GM12891 (cell line): Measurements from ENCODE around the gene TMEM184A.
"Not testable (repeated sequence)": the region's sequence is repeated elsewhere in the genome, so short reads cannot be mapped to it uniquely, and the experiment has no call there.

Experiments used
- DNase-seq: peaks from one replicate; pipeline ENCODE4 v3.0.0; 2011; ENCODE audit warnings: low spot score; ENCODE audit not compliant: insufficient read length
- FAIRE-seq: peaks from 2 replicates; lab custom pipeline; 2011; peaks lifted over from hg19 to GRCh38; lab: Jason Lieb, UNC
- PAX5 ChIP-seq: IDR thresholded peaks from 2 replicates; pipeline ENCODE4 v1.6.1; 2011; ENCODE audit warnings: low read length, moderate library complexity, mild to moderate bottlenecking; ENCODE audit not compliant: insufficient read depth, severe bottlenecking
- POLR2A ChIP-seq: IDR thresholded peaks from 2 replicates; pipeline ENCODE4 v1.6.1; 2011; ENCODE audit warnings: low read depth, low read length, control low read depth
- POLR2AphosphoS5 ChIP-seq: IDR thresholded peaks from 2 replicates; pipeline ENCODE4 v1.6.1; 2011; ENCODE audit warnings: low read depth, low read length, control low read depth
- POU2F2 ChIP-seq: IDR thresholded peaks from 2 replicates; pipeline ENCODE4 v1.6.1; 2011; ENCODE audit warnings: low read depth, mild to moderate bottlenecking, control low read depth, low read length, moderate library complexity
- SPI1 ChIP-seq: IDR thresholded peaks from 2 replicates; pipeline ENCODE4 v1.6.1; 2011; ENCODE audit warnings: low read depth, low read length, control low read depth
- TAF1 ChIP-seq: IDR thresholded peaks from 2 replicates; pipeline ENCODE4 v1.6.1; 2011; ENCODE audit warnings: low read depth, low read length, control low read depth

Gene TMEM184A

DNA sequence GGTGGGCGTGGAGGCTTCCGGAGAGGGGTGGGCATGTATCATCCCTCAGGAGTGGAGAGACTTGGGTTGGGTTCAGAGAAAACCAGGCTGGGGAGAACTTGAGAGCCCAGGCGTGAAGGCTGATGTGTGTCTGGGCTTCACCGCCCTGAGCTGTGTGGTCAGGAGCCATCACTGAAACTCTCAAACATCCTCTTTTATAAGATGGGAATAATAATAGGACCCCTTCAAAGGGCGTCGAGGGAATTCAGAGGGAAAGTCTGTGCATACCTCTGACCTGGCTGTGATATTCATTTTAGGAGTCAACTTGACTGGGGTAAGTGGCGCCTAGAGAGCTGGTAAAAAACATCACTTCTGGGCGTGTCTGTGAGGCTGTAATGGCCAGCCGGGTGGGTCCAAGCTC is 34.9 kb upstream of the TMEM184A start:
- FAIRE-seq (no peak), DNase-seq (no peak)
- TF ChIP-seq POLR2AphosphoS5 (no peak), POU2F2 (no peak), POLR2A (no peak), SPI1 (no peak), TAF1 (no peak), PAX5 (no peak)

DNA sequence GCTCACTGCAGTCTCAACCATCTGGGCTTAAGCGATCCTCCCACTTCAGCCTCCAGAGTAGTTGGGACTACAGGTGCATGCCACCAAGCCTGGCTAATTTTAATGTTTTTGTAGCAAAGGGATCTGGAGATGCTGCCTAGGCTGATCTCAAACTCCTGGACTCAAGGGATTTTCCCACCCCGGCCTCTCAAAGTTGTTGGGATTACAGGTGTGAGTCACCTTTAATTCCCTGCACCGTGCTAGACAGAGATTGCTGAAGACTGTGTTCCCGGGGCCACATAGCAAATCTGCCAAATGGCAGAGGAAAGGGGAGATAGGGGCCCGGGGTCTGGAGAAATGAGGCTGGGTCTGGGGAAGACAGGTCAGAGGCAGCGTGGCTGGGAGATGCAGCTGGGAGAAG is 34.5 kb upstream of the TMEM184A start:
- no peak for FAIRE-seq
- DNase-seq, result no peak
- TF ChIP-seq POLR2A (no peak), SPI1 (no peak), PAX5 (no peak), TAF1 (no peak), POLR2AphosphoS5 (no peak), POU2F2 (no peak)

DNA sequence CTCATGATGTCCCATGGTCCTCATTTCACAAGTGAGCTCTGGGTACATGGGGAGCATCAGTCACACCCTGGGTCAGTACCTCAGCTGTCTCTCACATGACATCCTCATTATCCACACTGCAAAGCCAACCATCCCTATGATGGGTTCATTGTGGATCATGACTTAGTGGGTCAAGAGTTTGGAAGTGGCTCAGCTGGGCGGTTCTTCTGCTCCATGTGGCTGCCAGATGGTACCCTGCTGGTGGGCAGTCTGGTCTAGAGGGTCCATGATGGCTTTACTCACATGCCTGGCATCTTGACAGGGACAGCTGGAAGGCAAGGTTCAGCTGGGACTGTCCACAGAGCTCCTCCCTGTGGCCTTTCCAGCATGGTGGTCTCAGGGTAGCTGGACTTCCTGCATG is 33.0 kb upstream of the TMEM184A start:
- DNase-seq (no peak), FAIRE-seq (no peak)
- TF ChIP-seq POU2F2 (no peak), PAX5 (no peak), POLR2A (no peak), TAF1 (no peak), POLR2AphosphoS5 (no peak)

DNA sequence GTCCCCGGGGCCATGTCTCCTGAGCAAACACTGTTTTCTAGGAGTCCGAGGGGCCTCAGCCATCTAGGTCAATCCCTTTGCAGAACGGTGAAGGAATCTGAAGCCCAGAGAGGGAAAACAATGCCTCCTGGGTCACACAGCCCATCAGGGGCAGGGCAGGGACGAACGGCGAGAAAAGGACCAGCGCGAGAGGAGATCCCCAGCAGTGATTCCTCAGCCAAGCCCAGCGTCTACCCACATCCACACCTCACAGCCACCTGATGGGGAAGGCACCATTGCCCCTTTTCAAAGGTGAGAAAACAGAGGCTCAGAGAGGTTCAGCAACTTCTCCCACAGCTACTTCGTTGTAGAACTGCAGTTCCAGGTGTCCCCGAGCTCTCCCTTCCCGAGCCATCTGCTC is 31.7 kb upstream of the TMEM184A start:
- TF ChIP-seq PAX5 (no peak), POLR2AphosphoS5 (no peak), POLR2A (no peak), POU2F2 (no peak), TAF1 (no peak), SPI1 (no peak)
- no peak for DNase-seq
- FAIRE-seq, result no peak

DNA sequence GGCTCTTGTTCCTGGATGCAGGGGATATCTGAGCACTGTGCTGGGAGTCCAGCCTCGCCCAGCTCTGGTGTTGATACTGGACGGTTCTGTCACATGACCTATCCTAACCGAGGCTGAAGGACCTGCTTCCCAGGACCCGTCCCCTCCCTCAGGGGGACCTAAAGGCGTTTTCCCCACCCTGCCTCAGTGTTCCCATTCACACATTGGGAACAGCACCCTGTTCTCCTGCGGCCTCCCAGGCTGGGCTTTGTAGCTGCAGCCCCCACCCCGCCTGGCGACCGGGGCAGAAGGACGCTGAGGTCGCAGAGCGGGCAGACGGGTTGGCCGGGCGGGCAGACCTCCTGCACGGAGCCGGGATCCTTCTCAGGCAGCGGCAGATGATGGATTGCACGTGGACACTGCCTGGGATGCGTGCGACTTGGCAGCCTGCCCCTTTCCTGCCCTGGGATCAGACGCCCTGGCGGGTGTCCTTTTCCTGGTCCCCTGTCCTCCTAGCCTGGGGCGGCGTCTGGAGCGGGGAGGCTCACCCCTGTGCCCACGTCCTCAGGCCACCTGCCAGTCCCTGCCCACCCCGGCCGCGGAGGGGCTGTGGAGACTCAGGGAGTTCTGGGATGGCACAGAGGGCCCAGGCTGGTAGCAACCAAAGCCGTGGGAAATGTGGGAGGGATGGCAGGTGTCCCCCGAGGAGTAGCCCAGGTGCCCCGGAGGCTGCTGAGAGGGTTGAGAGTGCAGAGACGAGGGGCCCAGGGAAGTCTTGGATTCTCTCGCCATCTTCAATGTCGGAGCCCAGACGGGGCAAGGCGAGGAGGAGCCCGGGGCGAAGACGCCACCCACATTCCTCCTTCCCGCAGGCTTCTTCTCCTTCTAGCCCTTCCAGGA is 31.1 kb upstream of the TMEM184A start:
- TF ChIP-seq SPI1, result no peak
- TF ChIP-seq TAF1, result no peak
- TF ChIP-seq POLR2A, result no peak
- no peak for TF ChIP-seq PAX5
- TF ChIP-seq POLR2AphosphoS5, result no peak
- TF ChIP-seq POU2F2, result no peak
- FAIRE-seq, result no peak
- DNase-seq, result no peak

DNA sequence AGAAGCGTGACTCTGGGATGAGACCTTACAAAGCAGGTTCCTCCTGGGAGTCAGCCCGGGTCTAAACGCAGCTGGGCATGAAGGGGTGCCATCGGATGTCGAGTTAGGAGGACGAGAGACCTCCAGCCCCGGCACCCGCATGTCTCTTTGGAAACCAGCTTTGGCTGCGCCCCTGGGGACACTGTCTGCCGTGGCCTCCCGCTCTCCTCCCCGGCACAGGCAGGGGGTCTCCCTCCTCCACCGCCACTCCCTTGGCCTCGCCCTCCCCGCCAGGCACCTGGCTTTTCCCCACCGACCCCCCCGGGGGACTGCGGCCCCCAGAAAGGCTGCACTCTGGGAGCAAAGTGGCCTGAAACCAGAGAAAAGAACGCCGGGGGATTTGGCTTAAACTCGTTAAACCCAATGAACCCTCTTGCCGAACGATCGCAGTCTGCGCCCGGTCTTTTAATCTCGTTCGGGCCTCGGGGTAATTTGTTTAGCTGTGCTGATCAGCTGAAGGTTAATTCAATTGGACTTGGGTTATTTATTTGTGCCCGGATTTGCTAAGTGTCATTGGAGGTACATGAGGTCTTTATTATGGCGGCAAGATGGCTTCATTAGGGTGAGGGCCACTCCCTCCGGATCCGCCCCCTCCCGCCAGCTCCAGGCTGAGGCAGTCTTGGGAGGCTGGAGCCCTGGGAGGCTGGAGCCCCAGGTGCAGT is 30.3 kb upstream of the TMEM184A start:
- FAIRE-seq (no peak), DNase-seq (no peak)
- no peak for TF ChIP-seq POLR2AphosphoS5
- no peak for TF ChIP-seq POLR2A
- no peak for TF ChIP-seq TAF1
- no peak for TF ChIP-seq PAX5
- no peak for TF ChIP-seq SPI1
- no peak for TF ChIP-seq POU2F2

DNA sequence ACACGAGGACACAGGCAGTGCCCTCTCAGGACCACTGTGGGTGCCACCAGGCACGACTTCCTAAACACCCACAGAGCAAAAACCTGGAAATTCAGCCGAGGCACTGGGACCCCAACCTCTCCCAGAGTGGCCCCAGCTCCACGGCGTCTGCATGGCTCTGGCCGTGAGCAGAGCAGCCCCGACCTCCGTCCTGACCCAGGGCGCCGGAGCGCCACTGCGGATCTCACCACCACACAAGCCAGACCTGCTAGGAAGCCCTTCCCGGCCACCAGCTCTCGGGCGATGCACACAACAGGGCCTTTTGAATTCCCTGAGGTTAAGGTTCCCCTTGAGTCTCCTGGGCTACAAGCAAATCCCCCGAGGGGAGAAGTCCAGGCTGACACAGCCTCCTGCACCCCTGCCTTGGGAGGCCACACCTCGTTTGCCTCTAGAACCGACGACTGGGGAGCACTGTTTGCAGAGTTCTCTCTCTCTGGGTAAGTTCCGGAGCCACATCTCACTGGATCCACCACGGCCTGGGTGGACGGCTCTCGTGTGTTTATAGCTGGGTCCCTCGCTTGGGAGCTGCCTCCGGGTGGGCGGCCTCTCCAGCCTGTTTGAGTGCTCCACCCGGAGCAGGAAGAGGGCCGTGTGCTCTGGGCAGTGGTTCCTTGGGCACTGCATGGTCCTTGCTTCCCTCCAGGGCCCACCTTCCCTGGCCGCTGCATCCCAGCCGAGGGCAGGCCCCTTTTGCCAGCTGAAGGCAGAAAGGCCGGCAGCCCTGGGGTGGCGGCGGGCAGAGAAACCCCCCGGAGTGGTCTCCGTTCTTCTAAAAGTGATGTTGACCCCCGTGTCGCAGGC is 29.4 kb upstream of the TMEM184A start:
- TF ChIP-seq PAX5, result no peak
- TF ChIP-seq POU2F2, result no peak
- TF ChIP-seq TAF1, result no peak
- TF ChIP-seq POLR2AphosphoS5, result no peak
- no peak for TF ChIP-seq SPI1
- no peak for TF ChIP-seq POLR2A
- FAIRE-seq, result no peak
- no peak for DNase-seq

DNA sequence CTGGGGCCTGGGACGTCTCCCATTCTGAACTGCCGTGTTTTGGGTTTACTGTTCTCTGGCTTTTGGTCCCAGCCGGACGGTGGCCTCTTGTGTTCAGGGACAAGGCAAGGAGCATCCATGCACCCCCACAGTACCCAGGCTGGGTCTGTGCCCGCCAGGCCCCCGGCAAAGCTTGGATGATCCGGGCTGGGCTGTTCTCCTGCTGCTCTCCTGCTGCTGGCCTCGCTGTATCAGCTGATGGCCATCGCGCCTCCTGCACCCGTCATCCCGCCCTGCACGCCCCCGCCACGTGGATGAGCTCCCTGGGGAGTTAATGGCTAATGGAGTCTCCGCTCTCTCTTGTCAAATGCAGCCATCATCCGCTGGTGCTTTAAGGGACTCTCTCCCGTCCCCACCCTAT is 28.7 kb upstream of the TMEM184A start:
- no peak for TF ChIP-seq POLR2AphosphoS5
- TF ChIP-seq POLR2A, result no peak
- TF ChIP-seq POU2F2, result no peak
- TF ChIP-seq PAX5, result no peak
- no peak for TF ChIP-seq TAF1
- no peak for TF ChIP-seq SPI1
- FAIRE-seq (no peak), DNase-seq (no peak)

DNA sequence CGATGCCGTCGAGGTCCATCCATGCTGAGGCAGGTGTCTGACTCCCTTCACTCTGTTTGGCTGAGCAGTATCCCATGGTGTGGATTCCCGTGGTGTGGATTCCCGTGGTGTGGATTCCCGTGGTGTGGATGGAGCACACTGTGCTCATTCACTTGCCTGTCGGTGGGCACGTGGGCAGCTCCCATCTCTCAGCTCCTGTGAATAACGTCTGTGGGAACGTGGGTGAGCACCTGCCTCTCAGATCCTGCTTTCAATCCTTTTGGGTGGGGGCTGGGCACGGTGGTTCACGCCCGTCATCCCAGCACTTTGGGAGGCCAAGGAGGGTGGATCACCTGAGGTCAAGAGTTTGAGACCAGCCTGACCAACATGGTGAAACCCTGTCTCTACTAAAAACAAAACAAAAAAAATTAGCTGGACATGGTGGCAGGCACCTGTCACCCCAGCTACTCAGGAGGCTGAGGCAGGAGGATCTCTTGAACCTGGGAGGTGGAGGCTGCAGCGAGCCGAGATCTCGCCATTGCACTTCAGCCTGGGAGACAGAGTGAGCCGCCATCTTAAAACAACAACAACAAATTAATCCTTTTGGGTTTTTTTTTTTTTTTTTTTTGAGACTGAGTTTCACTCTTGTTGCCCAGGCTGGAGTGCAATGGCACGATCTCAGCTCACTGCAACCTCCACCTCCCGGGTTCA is 27.4 kb upstream of the TMEM184A start:
- not testable (repeated sequence) for FAIRE-seq, DNase-seq

DNA sequence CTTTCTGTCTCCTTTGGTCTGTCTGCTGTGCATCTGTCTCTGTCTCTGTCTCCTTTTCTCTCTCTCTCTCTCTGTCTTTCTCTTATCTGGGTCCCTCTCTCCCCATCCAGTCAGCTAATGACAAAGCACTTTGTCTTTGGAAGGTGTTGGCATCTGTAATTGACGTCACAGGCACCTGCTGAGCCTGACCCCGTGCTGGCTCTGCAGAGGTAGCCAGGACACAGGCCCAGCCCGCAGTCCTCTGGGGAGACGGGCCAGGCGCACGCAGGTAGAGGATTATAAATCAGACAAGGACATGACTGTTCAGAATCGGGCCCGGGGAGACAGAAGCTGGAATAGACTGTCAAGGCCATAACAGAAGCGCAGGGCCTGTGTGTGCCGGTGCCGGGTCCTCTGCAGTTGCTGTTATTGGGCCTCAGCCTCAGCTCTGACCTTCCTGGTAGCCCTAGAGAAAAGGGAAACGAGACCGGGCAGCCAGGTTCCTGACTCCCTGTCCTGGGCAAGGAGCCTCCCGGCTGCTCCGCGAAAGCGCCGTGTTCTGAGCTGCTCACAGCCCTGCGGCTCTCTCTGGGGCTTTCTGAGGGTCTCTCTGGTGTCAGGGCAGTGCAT is 24.5 kb upstream of the TMEM184A start:
- FAIRE-seq (no peak), DNase-seq (no peak)

More for the DNA sequence above, 24.5 kb upstream of the TMEM184A start:
- no peak for TF ChIP-seq POU2F2
- TF ChIP-seq POLR2AphosphoS5, result no peak
- no peak for TF ChIP-seq PAX5
- TF ChIP-seq POLR2A, result no peak
- TF ChIP-seq TAF1, result no peak
- TF ChIP-seq SPI1, result no peak
